ENCODE data around the gene CCDC171.

Gene CCDC171

GRCh38 chr9:15882883-15883282 is 330.0 kb downstream of the CCDC171 start:
- DNase-seq (ENCODE audit: low spot score), result no peak

DNA sequence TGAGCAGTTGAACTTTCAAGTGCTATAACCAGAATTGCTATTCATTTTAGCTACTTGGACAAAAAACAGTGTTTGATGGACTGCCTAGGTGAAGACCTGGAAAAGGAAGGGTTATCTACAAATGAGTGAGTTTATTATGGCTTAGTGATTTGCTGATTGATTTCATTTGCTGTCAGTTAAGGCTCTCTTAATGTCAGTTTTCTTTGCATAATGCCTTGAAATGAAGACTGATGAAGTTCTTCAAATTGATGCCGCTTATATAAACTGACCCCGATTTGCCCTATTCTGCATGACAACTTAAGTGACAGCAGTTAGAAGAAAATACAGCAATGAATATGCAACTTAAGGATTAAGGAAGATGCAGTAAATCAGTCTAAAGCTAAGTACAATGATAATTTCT is 332.6 kb downstream of the CCDC171 start:
- no peak for DNase-seq (ENCODE audit: low spot score)

- no peak for DNase-seq (ENCODE audit: low spot score)
Measured at GRCh38 chr9:15889555-15889954, 336.7 kb downstream of the CCDC171 start.

DNA sequence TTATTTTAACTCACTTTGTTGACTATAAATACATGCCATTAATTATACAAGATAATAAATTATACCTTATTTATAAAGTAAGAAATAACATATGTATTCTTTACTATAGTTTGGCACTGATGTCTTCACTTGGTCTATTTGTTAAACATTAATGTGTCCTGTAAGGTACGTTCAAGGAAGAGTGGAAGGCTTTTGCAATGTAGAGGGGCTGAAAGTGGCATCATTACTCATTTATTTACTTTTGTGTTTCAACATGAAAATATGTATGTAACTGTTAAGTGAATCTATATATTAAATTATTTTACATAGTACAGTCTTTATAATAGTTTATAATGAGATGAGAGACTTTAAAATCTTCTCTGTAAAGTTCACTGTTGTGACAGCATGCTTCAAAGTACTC is 348.7 kb downstream of the CCDC171 start:
- no peak for DNase-seq (ENCODE audit: low spot score)

- DNase-seq (ENCODE audit: low spot score), result no peak
Measured at GRCh38 chr9:15909297-15909696, 356.5 kb downstream of the CCDC171 start.

GRCh38 chr9:15915711-15916110 is 362.9 kb downstream of the CCDC171 start:
- no peak for DNase-seq (ENCODE audit: low spot score)

DNA sequence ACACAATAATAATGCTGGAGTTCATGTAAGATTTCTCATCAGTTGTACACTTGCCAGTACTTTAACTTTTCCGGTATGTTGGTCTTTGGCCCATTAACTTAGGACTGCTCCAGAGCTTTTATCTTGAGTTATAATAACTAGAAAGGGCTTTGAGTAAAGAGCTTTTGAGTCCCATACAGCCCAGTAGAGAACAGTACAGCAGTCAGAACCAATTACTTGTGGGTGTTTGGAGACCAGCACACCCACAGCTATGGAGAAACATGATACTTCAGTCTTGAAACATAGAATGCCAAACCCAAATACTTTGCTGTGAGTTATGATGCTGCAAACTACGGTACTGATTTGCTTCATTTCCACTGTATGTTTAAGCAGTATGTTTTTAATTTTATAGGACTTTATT is 374.3 kb downstream of the CCDC171 start:
- DNase-seq (ENCODE audit: low spot score), result no peak

- no peak for DNase-seq (ENCODE audit: low spot score)
Measured at GRCh38 chr9:15935661-15936305, 382.9 kb downstream of the CCDC171 start.

GRCh38 chr9:15936306-15936921 is 383.6 kb downstream of the CCDC171 start:
- DNase-seq (ENCODE audit: low spot score), result no peak

DNA sequence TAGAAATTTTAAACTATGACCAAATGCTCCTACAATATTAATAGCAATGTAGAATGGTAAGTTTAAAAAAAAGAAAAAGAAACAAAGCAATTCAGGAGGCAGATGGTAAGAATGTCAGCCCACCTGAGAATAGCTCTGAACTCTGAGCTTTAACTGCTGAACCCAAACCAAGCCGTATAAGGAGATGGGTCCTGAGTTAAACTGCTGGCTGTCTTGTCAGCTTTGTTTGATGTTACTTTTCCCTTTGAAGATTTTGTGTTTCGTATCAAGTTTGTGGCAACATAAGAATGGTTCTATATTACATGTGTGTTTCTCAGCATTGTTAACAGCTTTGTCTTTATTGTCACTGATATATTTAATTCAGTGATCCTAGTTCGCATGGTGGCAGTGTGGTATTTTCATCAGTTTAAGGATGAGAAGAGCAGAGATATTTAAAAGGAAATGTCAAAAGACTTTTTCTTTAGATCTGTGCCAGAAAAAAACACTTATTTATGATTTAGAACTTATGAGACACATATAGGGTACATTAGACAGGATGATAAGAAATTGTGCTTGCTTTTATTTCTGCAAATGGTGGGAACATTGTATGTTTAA is 390.1 kb downstream of the CCDC171 start:
- DNase-seq (ENCODE audit: low spot score), result no peak

DNA sequence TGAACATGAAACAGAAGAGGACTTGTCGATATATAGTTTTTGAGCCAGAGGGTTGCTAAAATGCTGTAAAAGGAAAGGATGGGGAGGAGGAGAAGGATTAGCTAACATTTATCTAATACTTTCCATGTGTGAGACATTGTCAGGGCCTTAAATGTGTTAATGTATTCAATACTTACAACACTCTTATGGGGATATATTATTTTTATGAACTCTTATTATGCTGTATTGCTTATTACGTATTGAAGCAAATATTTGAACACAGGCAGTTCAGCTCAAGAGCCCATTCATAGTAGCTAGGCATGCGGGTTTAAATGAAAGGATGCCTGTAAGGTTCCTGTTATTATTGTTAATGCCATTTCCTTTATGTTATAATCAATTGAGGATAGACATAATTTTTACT is 391.5 kb downstream of the CCDC171 start:
- DNase-seq (ENCODE audit: low spot score), result no peak

GRCh38 chr9:15959663-15960062 is 406.8 kb downstream of the CCDC171 start:
- DNase-seq (ENCODE audit: low spot score), result no peak

GRCh38 chr9:15961217-15961616 is 408.4 kb downstream of the CCDC171 start:
- no peak for DNase-seq (ENCODE audit: low spot score)

DNA sequence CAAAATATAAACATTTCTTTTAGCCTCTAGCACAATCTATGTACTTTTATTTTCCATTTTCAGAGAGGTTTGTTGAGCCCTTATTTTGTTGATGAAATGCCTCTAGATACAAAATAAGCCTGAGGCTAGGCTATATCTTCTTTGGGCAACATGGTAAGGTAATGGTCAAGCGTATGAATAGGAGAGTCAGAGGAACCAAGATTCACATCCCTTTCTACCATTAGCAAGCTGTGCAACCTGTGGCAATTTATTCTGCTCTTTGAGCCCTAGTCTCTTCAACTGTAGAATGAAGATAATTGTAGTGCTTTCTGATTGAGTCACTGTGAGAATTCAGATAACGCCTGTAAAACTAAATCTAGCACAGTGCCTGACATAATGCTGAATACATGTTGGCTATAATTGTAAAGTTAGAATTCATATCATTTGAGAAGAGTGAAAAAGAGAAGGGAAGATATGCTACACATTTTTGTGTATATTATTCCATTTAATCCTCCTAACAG is 412.5 kb downstream of the CCDC171 start:
- no peak for DNase-seq (ENCODE audit: low spot score)

DNA sequence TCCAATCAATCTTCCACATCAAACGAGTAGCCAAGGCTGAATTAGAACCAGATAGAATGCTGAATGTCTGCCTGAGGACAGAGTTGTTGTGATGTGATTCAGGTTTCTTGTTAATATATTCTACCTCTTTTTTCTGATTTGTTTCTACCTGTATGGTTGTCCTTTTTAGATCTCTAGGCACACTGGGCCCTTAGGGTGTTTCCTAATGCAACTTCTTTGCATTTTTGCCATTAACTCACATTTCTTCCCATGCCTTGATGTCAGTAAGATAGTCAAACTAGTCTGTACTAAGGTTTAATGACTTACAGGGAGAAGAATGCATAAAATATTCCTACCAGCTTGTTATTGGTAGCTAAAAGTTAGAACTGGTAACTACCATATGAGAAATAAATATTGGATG is 413.6 kb downstream of the CCDC171 start:
- DNase-seq (ENCODE audit: low spot score), result no peak

- DNase-seq (ENCODE audit: low spot score), result no peak
Measured at GRCh38 chr9:15967068-15967467, 414.2 kb downstream of the CCDC171 start.

DNA sequence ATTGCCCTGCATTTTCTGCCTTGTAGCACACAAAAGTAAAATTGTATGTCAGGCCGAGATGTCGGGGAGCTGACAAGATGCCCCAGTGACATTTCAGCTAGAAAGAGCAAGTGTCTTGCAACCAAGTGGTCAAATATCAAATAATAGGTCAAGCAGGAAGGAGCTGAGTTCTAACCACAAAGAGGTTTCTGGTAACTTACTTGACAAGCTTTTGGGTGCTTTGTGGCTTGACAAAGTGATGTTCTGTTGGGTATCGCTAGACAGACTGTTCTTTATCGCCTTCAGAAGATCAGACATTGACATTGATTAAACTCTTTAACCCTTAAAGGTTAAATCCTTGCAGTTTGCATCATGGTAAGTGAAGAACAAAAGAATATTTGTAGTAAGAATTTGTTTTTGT is 419.9 kb downstream of the CCDC171 start:
- DNase-seq (ENCODE audit: low spot score), result no peak

DNA sequence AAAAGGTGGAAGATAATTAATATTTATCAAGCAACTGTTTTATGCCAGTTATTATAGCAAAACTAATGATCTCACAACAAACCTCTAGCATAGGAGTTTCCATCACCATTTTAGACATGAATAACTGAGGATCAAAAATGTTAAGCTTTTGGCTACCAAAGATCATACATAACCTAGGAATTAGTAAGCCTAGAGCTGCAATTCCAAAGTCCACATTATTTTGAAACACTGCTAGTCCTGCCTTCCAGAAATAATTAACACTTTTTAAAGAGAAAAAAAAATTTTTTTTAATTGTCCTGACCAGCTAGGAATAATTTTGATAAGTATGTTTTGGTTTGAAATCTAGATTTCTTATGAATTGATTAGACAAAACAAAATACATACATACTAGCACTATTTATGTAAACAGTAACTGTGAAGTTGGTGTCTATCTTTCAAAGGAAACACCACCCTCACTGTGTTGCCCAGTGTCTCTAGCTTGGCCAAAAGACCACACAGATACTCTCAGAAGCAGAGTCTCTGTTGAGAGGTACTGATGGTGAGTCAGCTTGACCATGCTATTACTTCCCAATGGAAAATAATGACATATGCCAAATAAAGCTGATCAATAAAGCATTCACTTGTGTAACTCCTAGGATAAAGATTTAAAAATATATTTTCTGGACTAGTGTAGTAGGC is 422.4 kb downstream of the CCDC171 start:
- no peak for DNase-seq (ENCODE audit: low spot score)

- DNase-seq (ENCODE audit: low spot score), result no peak
Measured at GRCh38 chr9:15977438-15977837, 424.6 kb downstream of the CCDC171 start.

GRCh38 chr9:15982182-15982581 is 429.3 kb downstream of the CCDC171 start:
- DNase-seq (ENCODE audit: low spot score), result no peak

GRCh38 chr9:15999422-16000339 is 446.8 kb downstream of the CCDC171 start:
- DNase-seq (ENCODE audit: low spot score), result no peak

GRCh38 chr9:16000811-16001210 is 448.0 kb downstream of the CCDC171 start:
- no peak for DNase-seq (ENCODE audit: low spot score)
